SK-N-DZ (cell line): ENCODE measurements around the gene LRRC23. TPM values are rescaled to one million over a fixed set of nuclear protein-coding genes. Genes with fewer than 3 reads are reported as not detected.
"Not testable (repeated sequence)": the region's sequence is repeated elsewhere in the genome, so short reads cannot be mapped to it uniquely, and the experiment has no call there.

Experiments used
- DNase-seq: peaks from one replicate; pipeline ENCODE4 v3.0.0-alpha.2; 2015; ENCODE audit warnings: low spot score
- polyA plus RNA-seq, 2 experiments: library from polyadenylated mRNA; depleted of rRNA; stranded (reverse); fragments of >200 nt; gene quantifications; 2 replicates each; pipeline ENCODE4 v1.2.3, GENCODE V29; 2014

LRRC23 gene
- polyA plus RNA-seq (2014; cell fraction: cytosol; rRNA removed): 12.7 and 13.7 TPM in 2 replicates
- polyA plus RNA-seq (2014; cell fraction: nucleus; rRNA removed): 15.4 and 15.8 TPM in 2 replicates

DNA sequence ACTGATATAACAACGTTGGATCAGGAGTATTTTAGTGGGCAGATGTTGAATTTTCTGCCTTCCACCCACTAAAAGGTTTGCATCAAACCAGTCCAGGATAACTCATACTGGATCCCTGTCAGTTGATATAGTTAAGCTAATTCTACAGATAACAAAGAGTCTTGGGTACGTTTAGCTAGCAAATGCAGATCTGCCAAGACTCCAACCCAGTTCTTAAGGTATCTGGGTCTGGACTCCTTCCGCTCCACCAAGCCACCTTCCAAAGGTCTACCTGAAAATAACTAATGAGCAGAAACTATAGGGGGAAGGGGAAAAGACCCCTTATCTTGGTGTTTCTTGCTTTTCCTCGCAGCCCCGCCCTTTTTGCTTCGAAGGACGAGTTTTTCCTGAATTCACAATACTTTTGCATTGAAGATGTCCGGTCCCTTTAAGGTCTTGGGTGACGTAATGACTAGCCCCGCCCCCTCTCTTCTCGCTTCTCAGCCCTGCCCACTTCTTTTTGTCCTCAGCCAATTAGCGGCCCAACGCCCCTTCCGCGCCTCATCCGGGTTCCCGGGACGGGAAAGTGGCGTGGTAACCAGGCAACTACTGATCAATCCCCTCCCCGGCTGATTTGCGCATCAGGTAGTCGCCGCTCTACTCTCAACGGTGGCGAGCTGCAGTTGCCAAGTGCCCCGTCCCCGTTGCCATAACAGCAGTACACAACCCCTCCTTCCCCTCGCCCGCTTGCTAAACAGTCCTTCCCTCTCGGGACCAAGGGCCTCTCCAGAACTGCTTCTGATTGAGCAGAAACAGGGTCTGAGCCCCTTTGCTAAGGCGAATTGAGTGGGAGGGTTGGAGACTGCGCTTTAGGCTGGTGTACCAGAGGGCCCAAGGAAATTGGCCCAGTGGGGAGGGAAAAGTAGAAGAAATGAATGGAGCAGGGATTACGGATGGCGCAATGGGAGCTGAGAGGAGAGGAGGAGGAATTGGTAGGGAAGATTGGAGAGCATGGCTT, at the start of gene LRRC23:
Gene LRRC23 (plus strand): TSS at position 543 of the 997 bp plus-strand sequence. CDS start 812 bp downstream, outside the sequence.
- peak; percentile 98 for DNase-seq

GRCh38 chr12:6855322-6855721, 49.3 kb upstream of the LRRC23 start:
- no peak for DNase-seq

GRCh38 chr12:6858799-6859198, 45.8 kb upstream of the LRRC23 start:
- no peak for DNase-seq

DNA sequence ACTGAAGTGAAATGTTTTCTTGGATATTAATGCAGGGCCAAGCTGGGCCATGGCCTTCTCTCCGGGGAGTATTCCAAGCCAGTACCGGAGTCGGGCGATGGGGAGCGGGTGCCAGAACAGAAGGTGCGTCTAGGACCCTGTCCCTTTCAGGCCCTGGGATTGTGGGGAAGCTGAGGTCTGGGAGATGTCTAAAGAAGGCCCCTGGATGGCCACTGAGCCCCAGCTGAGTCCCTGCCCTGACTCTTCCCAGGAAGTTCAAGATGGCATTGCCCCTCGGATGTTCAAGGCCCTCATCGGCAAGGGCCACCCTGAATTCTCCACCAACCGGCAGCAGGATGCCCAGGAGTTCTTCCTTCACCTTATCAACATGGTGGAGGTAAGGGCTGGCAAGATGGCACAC, 44.5 kb upstream of the LRRC23 start:
- DNase-seq: no peak

DNA sequence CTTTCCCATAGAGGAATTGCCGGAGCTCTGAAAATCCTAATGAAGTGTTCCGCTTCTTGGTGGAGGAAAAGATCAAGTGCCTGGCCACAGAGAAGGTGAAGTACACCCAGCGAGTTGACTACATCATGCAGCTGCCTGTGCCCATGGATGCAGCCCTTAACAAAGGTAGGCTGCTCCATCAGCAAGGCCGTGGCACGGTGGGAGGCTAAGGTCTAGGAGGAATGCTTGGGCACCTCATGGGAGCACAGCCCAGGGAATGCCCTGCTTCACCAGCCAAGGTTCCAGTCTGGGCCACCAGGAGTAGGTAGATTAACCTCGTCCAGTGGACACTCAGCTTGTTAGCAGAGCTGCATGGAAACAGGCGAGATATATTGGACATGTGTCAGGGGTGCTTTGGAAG, 43.7 kb upstream of the LRRC23 start:
- DNase-seq: no peak

DNA sequence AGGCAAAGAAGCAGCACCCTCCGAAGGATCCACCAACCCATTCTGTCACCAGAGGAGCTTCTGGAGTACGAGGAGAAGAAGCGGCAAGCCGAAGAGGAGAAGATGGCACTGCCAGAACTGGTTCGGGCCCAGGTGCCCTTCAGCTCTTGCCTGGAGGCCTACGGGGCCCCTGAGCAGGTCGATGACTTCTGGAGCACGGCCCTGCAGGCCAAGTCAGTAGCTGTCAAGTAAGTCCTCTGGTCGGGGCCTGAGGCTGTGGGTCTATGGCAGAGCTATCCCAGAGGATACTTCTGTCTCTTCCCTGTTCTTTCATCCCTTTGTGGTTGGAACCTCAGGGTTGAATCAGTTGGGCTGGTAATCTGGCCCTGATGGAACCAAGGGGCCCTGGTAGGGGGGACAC, 43.2 kb upstream of the LRRC23 start:
- DNase-seq: no peak

DNA sequence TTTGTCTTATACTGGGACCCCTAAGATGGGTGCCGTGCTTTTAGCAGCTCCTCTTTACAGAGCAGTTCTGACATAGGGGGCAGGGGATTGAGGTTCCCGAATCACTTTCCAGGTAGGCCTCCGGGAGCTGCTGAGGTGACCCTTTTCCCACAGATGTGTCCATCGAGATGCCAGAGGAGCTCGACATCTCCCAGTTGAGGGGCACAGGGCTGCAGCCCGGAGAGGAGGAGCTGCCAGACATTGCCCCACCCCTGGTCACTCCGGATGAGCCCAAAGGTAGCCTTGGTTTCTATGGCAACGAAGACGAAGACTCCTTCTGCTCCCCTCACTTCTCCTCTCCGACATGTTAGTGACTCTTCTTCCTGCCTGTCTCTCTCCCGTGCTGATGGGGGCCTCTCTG, 41.6 kb upstream of the LRRC23 start:
- no peak for DNase-seq

DNA sequence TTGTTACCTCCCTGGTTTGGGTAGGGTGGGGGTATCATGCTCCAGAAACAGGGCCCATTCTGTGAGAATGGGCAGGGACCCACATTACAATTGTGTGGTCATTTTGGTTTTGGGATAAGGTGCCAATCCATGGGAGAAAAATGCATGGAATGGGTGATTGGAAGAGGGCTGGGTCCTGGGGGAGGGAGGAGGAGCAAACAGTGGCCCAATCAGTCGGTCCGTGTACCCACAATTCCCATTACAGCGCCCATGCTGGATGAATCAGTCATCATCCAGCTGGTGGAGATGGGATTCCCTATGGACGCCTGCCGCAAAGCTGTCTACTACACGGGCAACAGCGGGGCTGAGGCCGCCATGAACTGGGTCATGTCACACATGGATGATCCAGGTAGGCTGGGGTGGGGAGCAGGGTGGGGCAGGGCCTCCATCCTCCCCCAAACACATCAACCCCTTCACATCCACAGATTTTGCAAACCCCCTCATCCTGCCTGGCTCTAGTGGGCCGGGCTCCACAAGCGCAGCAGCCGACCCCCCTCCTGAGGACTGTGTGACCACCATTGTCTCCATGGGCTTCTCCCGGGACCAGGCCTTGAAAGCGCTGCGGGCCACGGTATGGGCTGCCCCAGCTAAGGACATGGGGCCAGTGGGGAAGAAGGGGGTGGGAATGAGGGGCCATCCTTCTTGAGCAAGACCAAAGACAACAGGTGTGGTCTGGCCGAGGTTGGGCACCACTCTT, 40.9 kb upstream of the LRRC23 start:
- no peak for DNase-seq

DNA sequence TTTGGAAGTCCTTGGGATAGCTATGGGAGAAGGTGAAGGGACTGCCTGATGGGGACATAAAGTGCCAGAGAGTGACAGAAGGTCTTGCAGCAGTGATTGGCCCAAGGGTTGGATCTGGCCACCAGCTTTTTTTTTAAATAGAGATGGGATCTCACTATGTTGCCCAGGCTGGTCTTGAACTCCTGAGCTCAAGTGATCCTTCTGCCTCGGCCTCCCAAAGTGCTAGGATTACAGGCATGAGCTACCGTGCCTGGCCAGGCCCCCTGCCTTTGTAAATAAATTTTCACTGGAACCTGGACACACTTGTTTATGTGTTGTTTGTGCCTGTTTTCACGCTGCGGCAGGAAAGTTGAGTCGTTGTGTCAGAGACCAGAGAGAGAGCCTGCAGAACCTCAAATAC, 39.3 kb upstream of the LRRC23 start:
- DNase-seq: not testable (repeated sequence)

GRCh38 chr12:6866163-6866919, 38.3 kb upstream of the LRRC23 start:
- no peak for DNase-seq

DNA sequence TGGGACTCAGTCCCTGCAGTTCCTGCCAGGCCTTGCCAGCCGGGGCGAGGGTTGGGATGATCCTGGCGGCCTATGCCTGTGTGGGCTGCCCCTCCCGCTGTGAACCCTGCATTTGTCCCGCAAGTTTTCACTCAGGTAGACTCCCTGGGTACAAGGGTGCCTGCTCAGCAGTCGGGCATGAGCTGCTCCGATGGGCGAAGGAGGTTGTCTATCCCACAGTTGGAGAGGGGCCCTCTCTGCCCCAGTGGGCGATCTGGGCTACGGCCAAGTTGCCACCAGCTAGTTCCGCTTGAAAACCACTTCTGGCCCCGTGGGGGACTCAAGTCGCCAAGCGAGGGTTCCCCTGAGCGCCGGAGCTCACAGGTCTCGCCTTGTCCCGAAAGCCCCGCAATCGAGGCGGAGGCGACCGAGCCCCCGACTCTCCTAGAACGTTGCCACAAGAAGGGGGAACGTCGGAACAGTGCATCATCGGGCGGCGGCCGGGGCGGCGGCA, 37.7 kb upstream of the LRRC23 start:
- no peak for DNase-seq

DNA sequence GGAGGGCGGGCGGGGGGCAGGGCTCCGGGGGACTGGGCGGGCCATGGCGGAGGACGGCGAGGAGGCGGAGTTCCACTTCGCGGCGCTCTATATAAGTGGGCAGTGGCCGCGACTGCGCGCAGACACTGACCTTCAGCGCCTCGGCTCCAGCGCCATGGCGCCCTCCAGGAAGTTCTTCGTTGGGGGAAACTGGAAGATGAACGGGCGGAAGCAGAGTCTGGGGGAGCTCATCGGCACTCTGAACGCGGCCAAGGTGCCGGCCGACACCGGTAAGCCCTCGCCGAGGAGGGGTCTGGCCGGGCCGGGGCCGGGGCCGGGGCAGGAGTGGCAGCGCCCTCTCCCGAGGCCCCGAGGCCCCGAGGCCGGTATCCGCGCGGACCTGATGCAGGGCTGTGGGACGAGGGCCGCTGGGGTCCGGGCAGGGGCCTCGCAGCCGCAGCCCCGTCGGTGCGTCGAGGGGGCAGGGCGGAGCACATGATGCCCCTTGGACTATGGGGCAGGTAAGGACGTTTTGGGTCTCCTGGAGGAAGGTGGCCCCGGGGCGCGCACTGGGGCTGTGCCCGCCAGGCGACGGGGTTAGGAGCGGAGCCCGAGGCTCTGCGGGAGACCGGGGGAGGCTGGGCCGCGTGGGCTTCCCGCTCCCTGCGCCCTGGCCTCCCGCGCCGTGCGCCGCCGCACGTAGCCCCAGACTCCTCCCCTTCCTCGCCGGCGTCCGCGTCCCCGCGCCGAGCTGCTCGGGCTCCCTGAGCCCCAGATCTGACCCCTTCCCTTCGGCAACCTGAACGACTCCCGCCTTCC, 37.0 kb upstream of the LRRC23 start, which contains the start of gene TPI1:
Gene TPI1 (plus strand): TSS at position 119 of the 798 bp plus-strand sequence. CDS start 36 bp downstream, at position 155.
- peak; percentile 77 for DNase-seq

DNA sequence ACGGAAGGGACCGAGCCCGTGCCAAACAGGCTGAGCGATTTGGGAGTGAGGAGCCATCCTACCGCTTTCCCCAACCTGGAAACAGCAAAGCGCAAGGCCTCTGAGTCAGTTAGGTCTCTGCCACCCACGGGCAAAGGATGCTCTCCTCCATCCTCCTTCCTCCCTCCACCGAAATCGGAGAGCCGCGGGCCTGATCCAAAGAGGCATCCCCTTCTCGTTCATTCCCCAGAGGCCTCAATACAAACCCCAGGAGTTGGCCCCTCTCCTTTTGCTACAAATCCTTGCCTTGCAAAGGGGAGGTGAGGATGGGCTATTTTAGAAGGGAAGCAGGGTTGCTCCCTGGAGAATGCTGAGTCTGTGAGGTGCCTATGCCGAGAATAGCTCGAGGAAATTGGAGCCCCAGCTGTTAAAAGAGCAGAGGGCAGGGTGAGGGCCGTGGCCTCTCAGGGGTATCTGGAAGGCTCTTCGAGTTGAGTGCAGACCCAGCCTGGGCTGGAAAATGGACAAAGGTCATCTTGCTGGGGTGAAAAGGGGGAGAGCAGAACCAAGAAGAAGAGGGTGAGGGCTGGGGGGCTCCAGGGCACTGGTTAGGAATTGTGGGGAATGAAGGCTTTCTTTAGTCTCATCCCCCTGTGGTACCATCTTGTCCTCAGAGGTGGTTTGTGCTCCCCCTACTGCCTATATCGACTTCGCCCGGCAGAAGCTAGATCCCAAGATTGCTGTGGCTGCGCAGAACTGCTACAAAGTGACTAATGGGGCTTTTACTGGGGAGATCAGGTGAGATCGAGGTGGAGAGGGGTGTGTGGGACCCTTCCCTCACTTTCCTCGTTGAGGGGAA, 36.2 kb upstream of the LRRC23 start:
- no peak for DNase-seq

DNA sequence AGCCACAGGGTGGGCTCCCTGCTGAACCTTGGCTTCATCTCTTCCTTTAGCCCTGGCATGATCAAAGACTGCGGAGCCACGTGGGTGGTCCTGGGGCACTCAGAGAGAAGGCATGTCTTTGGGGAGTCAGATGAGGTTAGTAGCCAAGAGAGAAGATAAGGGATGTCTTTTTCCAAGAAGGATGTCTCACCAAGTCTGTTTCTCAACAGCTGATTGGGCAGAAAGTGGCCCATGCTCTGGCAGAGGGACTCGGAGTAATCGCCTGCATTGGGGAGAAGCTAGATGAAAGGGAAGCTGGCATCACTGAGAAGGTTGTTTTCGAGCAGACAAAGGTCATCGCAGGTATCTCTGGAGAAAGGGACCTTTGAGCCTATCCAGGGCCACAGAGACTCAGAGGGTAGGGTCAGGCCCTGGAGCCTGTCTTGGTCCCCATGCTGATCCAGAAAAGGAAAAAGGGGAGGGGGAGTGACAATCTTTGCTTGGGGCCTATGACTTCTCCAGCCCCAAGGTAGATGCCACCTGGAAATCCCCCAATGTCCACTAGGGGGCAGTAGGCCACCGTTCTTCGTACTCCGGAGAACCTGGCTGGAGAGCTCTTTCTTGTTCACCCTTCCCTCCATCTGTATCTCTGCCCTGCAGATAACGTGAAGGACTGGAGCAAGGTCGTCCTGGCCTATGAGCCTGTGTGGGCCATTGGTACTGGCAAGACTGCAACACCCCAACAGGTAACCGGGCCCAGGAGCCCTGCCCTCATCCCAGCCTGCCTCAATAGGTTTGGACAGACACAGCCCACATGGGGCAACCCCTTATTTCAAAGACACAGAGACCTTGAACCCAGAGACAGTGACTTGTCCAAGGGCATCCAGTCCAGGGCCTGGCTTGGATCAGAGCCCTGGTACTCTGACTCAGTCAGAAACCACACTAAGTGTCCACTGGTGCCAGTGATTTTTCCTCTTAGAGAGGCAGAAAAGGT, 35.3 kb upstream of the LRRC23 start:
- peak; percentile 90 for DNase-seq

DNA sequence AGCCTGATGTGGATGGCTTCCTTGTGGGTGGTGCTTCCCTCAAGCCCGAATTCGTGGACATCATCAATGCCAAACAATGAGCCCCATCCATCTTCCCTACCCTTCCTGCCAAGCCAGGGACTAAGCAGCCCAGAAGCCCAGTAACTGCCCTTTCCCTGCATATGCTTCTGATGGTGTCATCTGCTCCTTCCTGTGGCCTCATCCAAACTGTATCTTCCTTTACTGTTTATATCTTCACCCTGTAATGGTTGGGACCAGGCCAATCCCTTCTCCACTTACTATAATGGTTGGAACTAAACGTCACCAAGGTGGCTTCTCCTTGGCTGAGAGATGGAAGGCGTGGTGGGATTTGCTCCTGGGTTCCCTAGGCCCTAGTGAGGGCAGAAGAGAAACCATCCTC, 34.3 kb upstream of the LRRC23 start:
- not testable (repeated sequence) for DNase-seq

DNA sequence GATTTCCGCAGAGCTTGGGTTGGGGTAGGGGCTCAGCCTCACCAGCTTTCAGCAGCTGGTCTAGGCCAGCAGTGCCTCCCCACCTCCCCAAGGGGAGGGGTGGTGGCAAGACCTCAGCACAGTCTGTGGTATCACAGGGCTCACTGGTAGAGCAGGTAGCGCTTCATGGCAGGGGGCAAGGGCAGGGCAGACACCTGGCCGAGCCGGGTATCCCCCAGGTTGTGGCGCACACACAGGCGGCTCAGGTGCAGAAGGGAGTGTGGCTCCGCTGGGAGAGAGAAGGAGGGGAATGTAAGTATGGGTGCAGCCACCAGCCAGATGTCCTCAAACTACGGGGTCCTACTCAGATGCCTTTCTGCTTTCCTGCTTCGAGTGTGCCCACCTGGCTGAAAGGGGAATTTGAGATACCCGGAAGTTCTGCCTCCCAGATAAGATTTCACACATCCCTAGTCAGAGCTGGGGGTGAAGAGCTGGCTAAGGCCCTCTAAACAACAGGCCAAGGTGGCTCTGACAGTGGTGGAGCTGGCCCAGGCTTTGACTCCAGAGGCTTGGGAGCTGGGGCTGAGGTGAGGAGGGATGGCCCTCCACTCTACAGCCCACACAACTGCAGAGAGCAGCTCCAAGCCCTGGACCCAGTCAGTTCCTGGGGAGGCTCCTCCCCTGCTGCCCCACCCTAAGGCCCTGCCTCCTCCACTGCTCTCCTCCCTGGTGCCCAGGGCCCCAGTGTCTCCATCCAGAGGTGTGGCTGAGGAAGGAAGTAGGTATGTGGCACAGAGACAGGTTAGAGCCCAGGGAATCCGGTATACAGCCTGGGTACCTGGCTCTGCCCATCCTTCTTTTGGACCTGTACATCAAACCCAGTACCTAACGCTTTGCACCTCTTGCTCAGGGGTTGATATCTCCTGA, 33.3 kb upstream of the LRRC23 start:
- DNase-seq: peak; percentile 47
